Neuronal stem cell (in vitro differentiated cells): ENCODE measurements around the gene PIGN.

Experiments
- DNase-seq: peaks from one replicate; pipeline ENCODE4 v3.0.0-alpha.2; 2013; ENCODE audit warnings: low spot score
- H2AFZ ChIP-seq: one replicate; pipeline ENCODE4 v1.6.1; 2013; ENCODE audit warnings: mild to moderate bottlenecking, low read length, inconsistent platforms
- H2AK5ac ChIP-seq: 2 replicates; pipeline ENCODE4 v1.6.1; 2013; ENCODE audit warnings: low read depth, mild to moderate bottlenecking, inconsistent platforms, low read length, moderate library complexity, mixed read lengths
- H2BK120ac ChIP-seq: 2 replicates; pipeline ENCODE4 v1.6.1; 2013; ENCODE audit warnings: low read depth, mild to moderate bottlenecking, inconsistent platforms, low read length, moderate library complexity, mixed read lengths
- H2BK12ac ChIP-seq: one replicate; pipeline ENCODE4 v1.6.1; 2013; ENCODE audit warnings: low read length, inconsistent platforms
- H2BK15ac ChIP-seq: 2 replicates; pipeline ENCODE4 v1.6.1; 2013; ENCODE audit warnings: mild to moderate bottlenecking, low read length, inconsistent platforms, mixed read lengths
- H2BK5ac ChIP-seq: one replicate; pipeline ENCODE4 v1.6.1; 2013; ENCODE audit warnings: inconsistent platforms, mild to moderate bottlenecking, low read length, moderate library complexity
- H3K14ac ChIP-seq: one replicate; pipeline ENCODE4 v1.6.1; 2013; ENCODE audit warnings: low read length, inconsistent platforms
- H3K18ac ChIP-seq: 2 replicates; pipeline ENCODE4 v1.6.1; 2013; ENCODE audit warnings: low read length, inconsistent platforms
- H3K23ac ChIP-seq: 2 replicates; pipeline ENCODE4 v1.6.1; 2013; ENCODE audit warnings: low read depth, mild to moderate bottlenecking, mixed read lengths, low read length, inconsistent platforms; ENCODE audit not compliant: poor library complexity
- H3K27ac ChIP-seq: replicated peaks from 3 replicates; pipeline ENCODE4 v1.5.1; 2013; ENCODE audit warnings: low read length, inconsistent platforms
- H3K27me3 ChIP-seq, 3 experiments: 2 replicates each; pipeline ENCODE4 v1.6.1; 2013; ENCODE audit warnings: low read length in 3 of 3, mild to moderate bottlenecking in 2 of 3, inconsistent platforms in 1 of 3, low read depth in 1 of 3, mixed read lengths in 1 of 3, moderate library complexity in 1 of 3; ENCODE audit not compliant: control insufficient read depth in 3 of 3, insufficient read depth in 3 of 3
- H3K36me3 ChIP-seq, 2 donors: replicated peaks in 1 of 2; 2 replicates each; pipeline ENCODE4 v1.6.1; 2013; ENCODE audit warnings: low read length in 2 of 2; ENCODE audit not compliant: control insufficient read depth in 2 of 2, insufficient read depth in 2 of 2
- H3K4ac ChIP-seq: 2 replicates; pipeline ENCODE4 v1.6.1; 2013; ENCODE audit warnings: inconsistent platforms, mild to moderate bottlenecking, low read length, moderate library complexity
- H3K4me1 ChIP-seq, 2 donors: 1 replicate in 1 of 2; 2 replicates in 1 of 2; pipeline ENCODE4 v1.6.1; 2013; ENCODE audit warnings: low read length in 2 of 2, low read depth in 1 of 2; ENCODE audit not compliant: control insufficient read depth in 2 of 2, insufficient read depth in 1 of 2
- H3K4me2 ChIP-seq: one replicate; pipeline ENCODE4 v1.6.1; 2013; ENCODE audit warnings: mild to moderate bottlenecking, low read length, inconsistent platforms; ENCODE audit not compliant: insufficient read depth, poor library complexity, severe bottlenecking
- H3K4me3 ChIP-seq, 2 donors: 2 replicates each; pipeline ENCODE4 v1.5.1; 2013; ENCODE audit warnings: low read length in 2 of 2, mild to moderate bottlenecking in 2 of 2, inconsistent platforms in 1 of 2, moderate library complexity in 1 of 2
- H3K79me1 ChIP-seq: one replicate; pipeline ENCODE4 v1.6.1; 2013; ENCODE audit warnings: low read depth, mild to moderate bottlenecking, inconsistent platforms, low read length, moderate library complexity
- H3K9ac ChIP-seq: one replicate; pipeline ENCODE4 v1.6.1; 2013; ENCODE audit warnings: mild to moderate bottlenecking, low read depth, low read length, inconsistent platforms; ENCODE audit not compliant: poor library complexity
- H3K9me3 ChIP-seq, 2 donors: replicated peaks in 1 of 2; 2 replicates each; pipeline versions ENCODE3 to v1.6.1; 2013; ENCODE audit warnings: low read length in 2 of 2, mild to moderate bottlenecking in 2 of 2, inconsistent platforms in 1 of 2, low read depth in 1 of 2, mixed read lengths in 1 of 2, moderate library complexity in 1 of 2; ENCODE audit not compliant: control insufficient read depth in 2 of 2, insufficient read depth in 1 of 2
- H4K8ac ChIP-seq: one replicate; pipeline ENCODE4 v1.6.1; 2013; ENCODE audit warnings: low read depth, mild to moderate bottlenecking, inconsistent platforms, low read length, moderate library complexity
- H4K91ac ChIP-seq: one replicate; pipeline ENCODE4 v1.6.1; 2013; ENCODE audit warnings: low read length, low read depth, mild to moderate bottlenecking, inconsistent platforms; ENCODE audit not compliant: poor library complexity
- WGBS, 2 donors: extraction: QIAGEN DNeasy Blood & Tissue Kit; methylation state at CpG; one replicate each; pipeline ENCODE4 v1.1.7; 2013; ENCODE audit warnings: missing lambda C conversion rate in 2 of 2, mixed read lengths in 1 of 2; ENCODE audit not compliant: insufficient read length in 2 of 2, insufficient replicate concordance in 1 of 2; ENCODE audit errors: extremely low coverage in 2 of 2; 5-methylcytosine and 5-hydroxymethylcytosine counted together

PIGN gene

GRCh38 chr18:62125702-62126101 lies 61.2 kb downstream of the PIGN start:
- H3K4me2 ChIP-seq: no peak overlapping the region
- H3K36me3 ChIP-seq: no peaks in the 10 kb centered on the region
- H2AK5ac ChIP-seq: no peak overlapping the region
- no peaks in the 10 kb centered on the region for H3K9me3 ChIP-seq
- no peak overlapping the region for H3K4ac ChIP-seq
- no CpG with 5 or more reads among the region's 2 CpGs for WGBS, 2 donors
- no peak overlapping the region for H2BK5ac ChIP-seq
- H3K79me1 ChIP-seq: no peaks in the 10 kb centered on the region
- H4K91ac ChIP-seq: no peak overlapping the region
- H3K4me1 ChIP-seq: no peaks in the 10 kb centered on the region
- no peak overlapping the region for H4K8ac ChIP-seq
- H3K9ac ChIP-seq: no peak overlapping the region
- no peak overlapping the region for H2BK12ac ChIP-seq
- no peak overlapping the region for H3K23ac ChIP-seq
- no peak for DNase-seq
- no peak overlapping the region for H3K14ac ChIP-seq
- no peak overlapping the region for H2AFZ ChIP-seq
- H2BK120ac ChIP-seq: no peak overlapping the region
- no peak overlapping the region for H3K27ac ChIP-seq
- H2BK15ac ChIP-seq: no peak overlapping the region
- H3K18ac ChIP-seq: no peak overlapping the region
- H3K4me3 ChIP-seq: no peak overlapping the region
- no peaks in the 10 kb centered on the region for H3K27me3 ChIP-seq

- no peak overlapping the region for H3K14ac ChIP-seq
- DNase-seq: no peak
- no peak overlapping the region for H4K91ac ChIP-seq
- H3K18ac ChIP-seq: no peak overlapping the region
- no peaks in the 10 kb centered on the region for H3K36me3 ChIP-seq
- no peaks in the 10 kb centered on the region for H3K4me1 ChIP-seq
- no peak overlapping the region for H3K27ac ChIP-seq
- no peak overlapping the region for H3K4me2 ChIP-seq
- H2BK5ac ChIP-seq: no peak overlapping the region
- no peak overlapping the region for H3K9ac ChIP-seq
- H2AK5ac ChIP-seq: no peak overlapping the region
- H2BK12ac ChIP-seq: no peak overlapping the region
- H2AFZ ChIP-seq: no peak overlapping the region
- H3K9me3 ChIP-seq: peaks cover 0 to 5% of the 10 kb centered on the region in 2 donors
- H4K8ac ChIP-seq: no peak overlapping the region
- no CpG with 5 or more reads among the region's 1 CpG for WGBS, 2 donors
- no peak overlapping the region for H3K23ac ChIP-seq
- no peaks in the 10 kb centered on the region for H3K79me1 ChIP-seq
- no peak overlapping the region for H2BK120ac ChIP-seq
- no peak overlapping the region for H2BK15ac ChIP-seq
- no peaks in the 10 kb centered on the region for H3K27me3 ChIP-seq
- H3K4ac ChIP-seq: no peak overlapping the region
- no peak overlapping the region for H3K4me3 ChIP-seq
Measured at GRCh38 chr18:62122330-62122729, 64.5 kb downstream of the PIGN start.

- Histone ChIP-seq H4K8ac (no peak overlapping the region), H3K18ac (no peak overlapping the region), H3K9me3 (peaks cover 0 to 7% of the 10 kb centered on the region in 2 donors), H3K4ac (no peak overlapping the region), H3K14ac (no peak overlapping the region), H3K36me3 (no peaks in the 10 kb centered on the region), H2AFZ (no peak overlapping the region), H3K27ac (no peak overlapping the region), H2BK12ac (no peak overlapping the region), H2BK120ac (no peak overlapping the region), H2BK5ac (no peak overlapping the region), H3K23ac (no peak overlapping the region), H3K4me1 (no peaks in the 10 kb centered on the region), H2BK15ac (no peak overlapping the region), H3K4me2 (no peak overlapping the region), H3K4me3 (no peak overlapping the region), H2AK5ac (no peak overlapping the region), H3K79me1 (no peaks in the 10 kb centered on the region), H3K27me3 (no peaks in the 10 kb centered on the region), H4K91ac (no peak overlapping the region), H3K9ac (no peak overlapping the region)
- no peak for DNase-seq
- no CpG with 5 or more reads among the region's 1 CpG for WGBS, 2 donors
Measured at GRCh38 chr18:62119884-62120283, 67.0 kb downstream of the PIGN start.

- Histone ChIP-seq H3K9ac (no peak overlapping the region), H3K27me3 (no peaks in the 10 kb centered on the region), H3K23ac (no peak overlapping the region), H4K91ac (no peak overlapping the region), H3K4ac (no peak overlapping the region), H3K9me3 (peaks cover 0 to 7% of the 10 kb centered on the region in 2 donors), H3K36me3 (no peaks in the 10 kb centered on the region), H3K79me1 (no peaks in the 10 kb centered on the region), H2AFZ (no peak overlapping the region), H2BK120ac (no peak overlapping the region), H3K14ac (no peak overlapping the region), H3K4me3 (no peak overlapping the region), H2BK5ac (no peak overlapping the region), H3K27ac (no peak overlapping the region), H2BK15ac (no peak overlapping the region), H3K18ac (no peak overlapping the region), H2BK12ac (no peak overlapping the region), H2AK5ac (no peak overlapping the region), H3K4me1 (no peaks in the 10 kb centered on the region), H3K4me2 (no peak overlapping the region), H4K8ac (no peak overlapping the region)
- DNase-seq: no peak
Measured at GRCh38 chr18:62118328-62118727, 68.5 kb downstream of the PIGN start.
